ENCODE measurements around the gene DPYSL3.

- TF ChIP-seq POLR2A (IDR thresholded peaks at IDR 0.05) (no peak), CTCF (IDR thresholded peaks at IDR 0.05) (no peak)
Observed at GRCh38 chr5:147485046-147485445, 24.8 kb downstream of the DPYSL3 start.

Data from esophagus squamous epithelium (tissue), 4 donors.